Fibroblast of skin of left biceps (primary cell): ENCODE measurements around the gene ALDH1L2.
"Not testable (repeated sequence)": the region's sequence is repeated elsewhere in the genome, so short reads cannot be mapped to it uniquely, and the experiment has no call there.

ENCODE experiments used
- DNase-seq, 2 experiments: peaks; one replicate each; pipeline ENCODE4 v3.0.0-alpha.2; 2013; ENCODE audit warnings: low read depth in 2 of 2

Gene ALDH1L2

GRCh38 chr12:105084251-105085250 lies at the start of gene ALDH1L2:
TSS of gene ALDH1L2 (minus strand) at chr12:105084458. CDS start at chr12:105084436, 22 bp downstream.
- peak; percentile 71 to 74 for DNase-seq

GRCh38 chr12:105120551-105120950 lies 36.3 kb upstream of the ALDH1L2 start:
- DNase-seq = no peak

- DNase-seq = no peak
Measured at GRCh38 chr12:105116969-105117368, 32.7 kb upstream of the ALDH1L2 start.

- no peak for DNase-seq
Measured at GRCh38 chr12:105113094-105113493, 28.8 kb upstream of the ALDH1L2 start.

- DNase-seq = no peak
Measured at GRCh38 chr12:105110851-105111250, 26.6 kb upstream of the ALDH1L2 start.

- DNase-seq = no peak
Measured at GRCh38 chr12:105109465-105110212, 25.4 kb upstream of the ALDH1L2 start.

GRCh38 chr12:105107494-105108371 lies 23.5 kb upstream of the ALDH1L2 start, which contains the start of gene WASHC4:
TSS of gene WASHC4 (plus strand) at chr12:105107731. CDS start at chr12:105107801, 70 bp downstream.
- DNase-seq = peak; percentile 66 to 75

GRCh38 chr12:105107171-105107493 lies 22.9 kb upstream of the ALDH1L2 start:
- DNase-seq = no peak

GRCh38 chr12:105106621-105107020 lies 22.4 kb upstream of the ALDH1L2 start:
- no peak for DNase-seq

GRCh38 chr12:105104762-105105161 lies 20.5 kb upstream of the ALDH1L2 start:
- no peak for DNase-seq

GRCh38 chr12:105102673-105103072 lies 18.4 kb upstream of the ALDH1L2 start:
- no peak for DNase-seq

- DNase-seq = no peak
Measured at GRCh38 chr12:105100998-105101397, 16.7 kb upstream of the ALDH1L2 start.

- DNase-seq = no peak
Measured at GRCh38 chr12:105100207-105100985, 16.1 kb upstream of the ALDH1L2 start.

- no peak for DNase-seq
Measured at GRCh38 chr12:105099356-105099755, 15.1 kb upstream of the ALDH1L2 start.

- DNase-seq = not testable (repeated sequence)
Measured at GRCh38 chr12:105095338-105095737, 11.1 kb upstream of the ALDH1L2 start.

- DNase-seq = no peak
Measured at GRCh38 chr12:105092336-105092735, 8.1 kb upstream of the ALDH1L2 start.

- no peak for DNase-seq
Measured at GRCh38 chr12:105091476-105092206, 7.4 kb upstream of the ALDH1L2 start.

GRCh38 chr12:105090361-105090760 lies 6.1 kb upstream of the ALDH1L2 start:
- DNase-seq = no peak

GRCh38 chr12:105089817-105090216 lies 5.6 kb upstream of the ALDH1L2 start:
- no peak for DNase-seq

- no peak for DNase-seq
Measured at GRCh38 chr12:105085501-105085900, 1.2 kb upstream of the ALDH1L2 start.
